GM19043 (cell line): Measurements from ENCODE around the gene COL19A1.

Source experiments
- ATAC-seq: cut with Tn5 transposase; IDR thresholded peaks from one replicate; pipeline ENCODE4 v1.9.1; 2021; ENCODE audit warnings: low read depth; ENCODE audit not compliant: unreplicated experiment

The COL19A1 gene

DNA sequence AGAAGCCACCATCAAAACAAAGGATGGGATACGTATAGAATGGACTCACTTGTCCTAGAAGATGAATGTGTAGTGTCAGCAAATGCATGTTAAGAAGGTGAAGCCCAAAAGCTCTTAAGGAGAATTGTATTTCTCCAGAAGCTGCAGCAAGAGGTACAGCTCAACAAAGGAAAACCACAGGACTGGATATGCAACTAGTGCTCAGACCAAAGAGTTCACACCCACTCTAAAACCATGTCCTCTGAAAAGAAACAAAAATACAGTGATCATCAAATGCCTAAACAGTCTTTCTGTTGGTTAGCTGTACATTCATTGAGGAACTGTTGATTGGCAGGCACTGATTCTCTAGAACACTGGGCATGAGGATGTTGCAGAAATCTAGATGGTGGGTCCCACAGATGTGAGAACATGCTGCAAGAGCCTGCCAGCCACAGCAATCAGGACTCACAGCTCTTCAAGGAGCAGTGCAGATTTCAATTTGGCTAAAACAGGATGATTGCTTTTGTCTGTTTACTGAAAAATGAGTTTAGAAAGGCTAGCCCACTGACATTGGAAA lies 342.0 kb downstream of the COL19A1 start:
- ATAC-seq = no peak

- ATAC-seq = no peak
Observed at GRCh38 chr6:70210462-70210861, 344.1 kb downstream of the COL19A1 start.

- no peak for ATAC-seq
Observed at GRCh38 chr6:70215460-70216108, 349.2 kb downstream of the COL19A1 start.

DNA sequence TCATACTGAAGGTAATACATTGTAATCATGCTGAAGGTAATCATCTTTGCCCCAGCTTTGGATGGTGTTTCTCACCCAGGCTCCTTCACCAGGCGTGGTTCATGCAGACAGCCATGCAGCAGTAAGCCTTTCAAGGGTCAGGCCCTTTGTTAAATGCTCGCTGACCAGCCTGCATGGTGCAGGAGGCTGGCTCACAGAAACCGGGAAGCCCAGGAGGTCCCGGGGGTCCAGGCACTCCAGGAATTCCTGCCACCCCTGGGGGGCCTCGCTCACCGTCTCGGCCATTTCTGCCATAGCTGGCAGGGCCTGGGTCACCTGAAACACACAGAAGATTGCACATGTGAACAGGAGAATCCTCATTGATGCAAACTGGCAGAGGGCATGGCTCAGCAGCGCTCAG lies 350.4 kb downstream of the COL19A1 start:
- ATAC-seq = no peak

DNA sequence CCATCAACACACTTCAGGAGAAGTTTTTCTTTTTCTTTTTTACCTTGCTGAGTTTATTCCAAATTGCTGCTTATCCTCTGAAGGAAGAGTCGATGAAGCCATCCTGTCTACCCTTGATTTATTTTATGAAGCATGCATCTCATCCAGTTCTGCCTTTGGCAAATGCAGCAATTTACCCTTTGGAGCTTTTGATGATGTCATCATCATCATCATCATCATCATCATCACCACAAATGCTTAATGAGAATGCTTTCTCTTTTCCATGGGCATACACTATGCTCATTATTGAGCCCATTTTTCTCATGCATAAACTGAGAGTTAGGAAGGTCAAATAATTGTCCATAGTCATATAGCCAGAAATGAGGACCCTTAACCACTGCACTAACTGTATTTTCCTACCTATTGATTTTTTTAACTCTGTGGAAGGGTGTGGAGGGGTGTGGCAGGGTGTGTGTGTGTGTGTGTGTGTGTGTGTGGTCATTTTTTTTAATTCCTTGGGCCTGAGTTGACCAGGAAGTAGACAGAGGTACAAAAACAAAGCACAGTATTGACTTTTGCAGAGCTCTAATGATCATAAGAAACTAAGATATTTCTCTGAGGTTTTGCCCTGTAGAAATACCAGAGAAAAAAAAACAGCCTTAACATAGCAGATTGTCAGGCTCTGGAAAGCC lies 353.7 kb downstream of the COL19A1 start:
- no peak for ATAC-seq

DNA sequence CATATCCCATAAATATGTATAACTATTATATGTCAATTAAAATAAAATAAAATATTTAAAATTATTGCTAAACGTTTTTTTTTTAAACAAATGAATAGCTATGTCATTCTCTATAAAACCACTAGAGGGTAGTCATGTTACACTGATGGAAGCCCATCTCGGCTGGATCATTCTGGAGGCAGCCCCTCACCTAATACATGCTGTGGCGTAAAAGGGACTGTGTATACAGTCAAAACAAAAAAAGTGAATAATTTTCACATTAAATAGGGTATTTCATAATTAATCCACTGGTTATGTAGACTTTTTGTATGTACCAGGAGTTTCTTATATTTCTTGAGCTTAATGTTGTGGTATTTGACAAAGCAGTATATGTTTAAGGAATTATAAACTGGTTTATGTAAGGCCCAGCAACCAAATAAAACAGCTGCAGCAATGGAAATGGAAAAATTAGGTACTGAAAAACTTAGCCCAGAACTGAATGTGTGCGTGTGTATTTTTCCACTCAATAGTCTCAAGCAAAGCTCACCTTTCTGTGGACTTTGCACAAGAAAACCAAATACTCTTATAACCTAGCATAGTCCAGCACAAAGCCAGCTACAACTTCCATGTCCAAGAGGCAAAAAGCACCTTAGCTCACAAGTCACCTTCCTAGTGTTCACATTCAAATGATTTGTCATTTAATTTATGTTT lies 354.8 kb downstream of the COL19A1 start:
- ATAC-seq = no peak

DNA sequence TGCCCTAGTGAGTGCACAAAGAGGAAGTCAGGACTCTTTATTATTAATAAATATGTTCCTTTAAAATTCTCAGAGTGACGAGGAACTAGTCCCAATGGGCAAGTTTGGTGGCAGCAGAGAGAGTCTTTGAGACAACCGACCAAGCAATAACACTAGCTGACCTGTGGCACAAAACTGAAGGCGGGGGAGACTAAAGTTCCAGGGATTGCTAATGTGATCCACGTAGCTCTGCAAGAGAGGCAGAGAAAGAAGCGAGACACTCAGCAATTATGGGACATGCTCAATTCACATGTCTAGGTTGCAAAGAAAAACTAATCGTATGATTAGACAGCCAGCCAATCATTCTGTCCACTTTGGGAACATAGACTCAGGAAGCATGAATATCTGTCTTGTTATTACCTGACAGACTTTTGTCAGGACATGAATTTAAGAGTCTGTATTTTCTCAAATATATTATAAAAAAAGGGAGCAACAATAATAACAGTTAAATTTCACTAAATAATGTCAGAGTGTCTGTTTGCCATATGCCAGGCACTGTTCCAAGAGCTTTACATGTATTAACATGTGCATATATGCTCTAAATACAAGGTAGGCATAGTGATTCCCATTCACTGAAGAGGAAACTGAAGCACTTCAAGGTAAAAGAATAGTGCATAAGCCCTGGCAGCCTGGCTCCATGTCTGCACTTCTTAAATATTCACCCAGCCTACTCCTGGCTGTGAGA lies 355.5 kb downstream of the COL19A1 start:
- ATAC-seq = no peak

DNA sequence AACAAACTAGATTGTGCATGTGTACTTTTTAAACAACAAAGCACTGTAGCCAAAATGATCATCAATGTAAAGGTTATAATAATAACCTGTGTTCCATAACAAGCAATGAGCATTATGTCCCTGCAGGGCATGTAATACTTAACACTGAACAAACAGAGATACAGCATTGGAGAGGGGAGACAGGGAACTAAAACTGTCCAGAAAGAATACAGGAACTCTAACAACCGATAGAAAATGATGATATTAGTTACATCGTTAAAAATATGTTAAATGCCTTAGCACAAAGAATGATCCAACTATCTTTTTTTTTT lies 356.0 kb downstream of the COL19A1 start:
- ATAC-seq = no peak

- no peak for ATAC-seq
Observed at GRCh38 chr6:70225055-70225454, 358.7 kb downstream of the COL19A1 start.

DNA sequence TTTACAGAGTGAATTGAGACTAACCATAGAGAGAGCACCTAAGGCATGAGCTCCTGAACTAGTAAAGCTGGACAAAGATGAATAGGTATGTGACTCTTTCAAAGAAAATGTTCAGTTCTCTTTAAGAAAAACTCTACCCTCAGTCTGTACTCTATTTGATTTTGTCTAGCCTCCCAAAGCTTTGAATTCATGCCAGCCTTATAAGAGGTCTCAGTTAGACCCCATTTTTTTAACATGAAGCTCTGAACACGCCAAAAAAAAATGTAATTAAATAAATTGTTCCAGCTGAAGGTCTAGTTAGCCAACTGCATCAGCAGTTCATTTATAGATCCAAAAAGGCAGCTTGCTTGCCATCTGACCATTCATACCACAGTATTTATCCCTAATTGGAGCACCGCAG lies 365.0 kb downstream of the COL19A1 start:
- no peak for ATAC-seq

DNA sequence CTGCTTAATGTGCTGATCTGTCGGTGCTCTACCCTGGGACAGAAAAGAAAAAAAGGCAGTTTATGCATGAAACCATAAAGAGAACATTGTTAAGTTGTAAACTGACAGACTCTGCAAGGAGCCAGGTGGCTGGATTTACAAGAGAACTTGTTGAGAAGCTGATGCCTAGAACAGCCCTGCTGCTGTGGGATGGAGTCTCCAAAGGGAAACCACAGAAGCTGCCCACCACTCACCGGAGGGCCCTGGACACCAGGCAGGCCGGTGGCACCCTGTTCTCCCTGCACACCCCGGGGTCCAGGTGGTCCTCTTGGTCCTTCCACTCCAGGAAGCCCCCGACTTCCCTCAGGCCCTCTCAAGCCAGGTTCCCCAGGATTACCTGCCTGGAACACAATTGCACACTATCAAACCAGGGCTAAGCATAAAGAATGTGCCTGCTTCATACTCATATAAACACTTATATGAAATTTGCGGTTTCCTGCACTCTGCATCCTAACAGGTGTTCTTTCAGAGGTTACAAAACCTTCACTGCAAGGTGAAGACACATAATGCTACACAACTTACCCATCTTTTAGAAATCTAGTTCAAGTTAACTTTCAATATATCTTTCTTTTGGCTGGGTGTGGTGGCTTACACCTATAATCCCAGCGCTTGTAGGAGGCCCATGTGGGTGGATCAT lies 368.3 kb downstream of the COL19A1 start:
- no peak for ATAC-seq

DNA sequence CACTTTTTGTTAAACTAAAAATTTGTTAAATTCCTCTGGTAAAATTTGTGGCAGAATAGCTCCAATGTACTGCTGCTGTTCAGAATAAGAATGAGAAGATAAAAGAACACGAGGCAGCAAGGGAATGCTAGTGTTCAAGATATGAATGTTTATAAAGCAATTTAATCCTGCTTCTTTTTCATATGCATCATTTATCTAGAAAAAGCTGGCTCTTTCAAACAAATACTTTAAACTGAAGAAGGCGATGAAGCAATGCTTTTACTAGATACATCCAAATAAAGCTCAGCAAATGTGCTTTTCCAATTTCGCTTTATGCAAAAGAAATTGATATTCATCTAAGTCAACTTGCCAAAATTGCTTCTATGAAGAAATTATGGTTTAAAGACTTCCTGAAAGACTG lies 370.0 kb downstream of the COL19A1 start:
- no peak for ATAC-seq

DNA sequence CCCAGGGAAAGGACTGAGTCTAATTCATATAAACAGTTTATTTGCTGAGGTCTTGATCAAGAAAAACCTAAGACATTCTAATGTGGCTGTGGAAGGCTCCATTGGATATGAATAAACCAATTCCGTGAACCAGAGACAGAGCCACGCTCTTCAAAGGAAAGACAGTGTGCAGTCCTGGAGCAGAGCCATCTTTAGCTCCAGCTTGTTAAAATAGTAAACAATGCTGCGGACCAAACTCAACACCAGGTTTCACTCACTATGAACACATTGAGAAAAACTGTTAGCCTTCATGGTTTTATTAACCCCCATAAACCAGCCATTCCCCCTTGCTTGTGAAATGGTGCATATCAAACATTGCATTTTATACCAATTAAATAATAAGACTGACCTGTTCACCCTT lies 374.7 kb downstream of the COL19A1 start:
- no peak for ATAC-seq

DNA sequence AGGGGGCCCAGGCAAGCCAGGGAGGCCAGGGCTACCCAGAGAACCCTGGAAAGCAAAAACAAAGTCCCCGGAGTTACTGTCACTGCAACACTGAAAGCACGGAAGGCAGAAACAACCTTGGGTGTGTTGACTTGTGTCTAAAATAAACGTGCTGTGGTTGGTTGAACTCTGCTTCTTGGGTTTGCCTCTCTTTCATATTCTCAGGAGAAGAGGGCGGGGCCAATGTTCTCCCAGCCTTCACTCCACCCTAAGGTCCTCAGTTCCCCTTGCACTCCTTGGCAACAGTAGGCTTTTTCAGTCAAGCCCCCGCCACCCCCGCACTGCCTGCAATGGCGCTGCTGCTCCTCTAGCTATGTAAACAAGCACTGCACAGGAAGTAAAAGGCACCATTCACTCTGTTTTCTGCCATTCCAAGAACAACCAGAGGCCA lies 375.6 kb downstream of the COL19A1 start:
- ATAC-seq = no peak

GRCh38 chr6:70246118-70246517 lies 379.8 kb downstream of the COL19A1 start:
- no peak for ATAC-seq

GRCh38 chr6:70252604-70253003 lies 386.2 kb downstream of the COL19A1 start:
- no peak for ATAC-seq

DNA sequence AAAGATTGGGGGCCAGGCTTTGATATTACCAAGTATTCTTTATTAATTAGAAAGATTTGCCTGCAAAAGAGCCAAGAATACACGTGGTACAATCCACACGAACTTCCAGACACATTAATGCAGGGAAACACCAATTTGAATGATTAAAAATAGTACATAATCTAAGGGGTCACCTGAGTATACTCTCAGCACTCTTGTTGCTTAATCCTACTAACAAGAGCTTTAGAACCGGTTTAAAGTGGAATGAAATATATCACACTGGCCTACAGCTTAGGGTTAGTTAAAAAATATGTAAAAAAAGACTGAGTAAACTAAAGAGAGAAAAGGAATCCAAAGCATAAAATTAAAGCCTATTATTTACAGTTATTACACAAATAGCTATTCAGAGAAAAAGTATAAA lies 387.6 kb downstream of the COL19A1 start:
- ATAC-seq = no peak

- ATAC-seq = no peak
Observed at GRCh38 chr6:70254784-70255183, 388.4 kb downstream of the COL19A1 start.

DNA sequence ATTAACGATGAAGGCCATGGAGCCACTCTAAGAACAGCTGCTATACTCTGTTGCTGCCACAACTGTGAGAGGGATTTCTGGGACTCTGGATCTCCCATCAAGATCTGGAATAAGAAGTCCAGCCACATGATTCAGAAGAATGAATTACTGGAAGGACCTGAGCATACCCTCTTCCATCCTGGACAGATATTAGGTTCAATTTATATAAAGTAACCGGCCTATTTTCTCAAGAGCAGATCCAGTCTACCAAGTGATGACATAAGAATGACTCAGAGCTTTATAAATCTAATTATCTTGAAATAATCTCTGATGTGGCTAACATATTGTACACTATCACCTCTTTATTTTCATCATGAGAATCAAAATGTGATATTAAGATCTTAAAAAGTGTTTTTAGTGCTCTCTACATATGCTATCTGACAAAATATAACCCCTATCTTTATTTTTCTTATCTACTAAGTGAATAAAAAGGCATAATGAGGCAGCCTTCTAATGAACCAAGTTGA lies 391.5 kb downstream of the COL19A1 start:
- ATAC-seq = no peak

- ATAC-seq = no peak
Observed at GRCh38 chr6:70258483-70258882, 392.1 kb downstream of the COL19A1 start.
